SHP77 (cell line): ENCODE results near the gene FBXL16.
A peak's percentile ranks its signal among the peaks of the same experiment; 100 is the strongest.

Experiments used
- DNase-seq, 2 experiments: peaks; one replicate each; lab custom pipeline; 2025; lab: John Stamatoyannopoulos, UW

Gene FBXL16

DNA sequence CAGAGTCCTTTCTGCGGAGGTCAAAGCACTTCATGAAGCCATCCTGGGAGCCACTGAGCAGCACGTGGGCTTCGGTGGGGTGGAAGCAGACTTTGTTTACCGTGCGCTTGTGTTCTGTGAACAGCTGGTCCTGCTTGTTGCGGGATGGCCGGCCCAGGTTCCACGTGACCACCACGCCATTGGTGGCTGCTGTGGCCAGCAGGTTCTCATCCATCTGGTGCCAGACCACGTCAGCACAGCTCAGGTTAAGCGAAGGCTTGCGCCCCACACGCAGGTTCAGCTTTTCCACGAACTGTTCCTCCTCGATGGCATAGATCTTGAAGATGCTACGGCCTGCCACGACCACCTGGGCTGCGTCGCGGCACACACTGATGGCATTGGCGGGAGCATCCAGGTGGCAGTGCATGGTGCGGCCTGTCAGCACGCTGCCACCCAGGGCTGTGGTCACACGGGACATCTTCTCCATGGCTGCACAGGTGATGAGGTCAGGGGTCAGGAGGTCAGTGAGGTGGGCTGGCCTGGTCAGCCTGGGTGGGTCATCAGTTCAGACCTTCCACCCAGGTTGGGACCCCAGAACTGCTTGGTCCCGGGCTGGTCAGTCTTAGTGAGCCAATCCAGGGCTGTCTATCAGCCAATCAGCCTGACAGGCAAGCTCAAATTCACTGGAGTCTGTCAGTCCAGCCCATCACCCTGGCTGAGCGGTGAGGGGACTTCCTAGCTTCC lies 16.3 kb downstream of the FBXL16 start:
- DNase-seq, result no peak

DNA sequence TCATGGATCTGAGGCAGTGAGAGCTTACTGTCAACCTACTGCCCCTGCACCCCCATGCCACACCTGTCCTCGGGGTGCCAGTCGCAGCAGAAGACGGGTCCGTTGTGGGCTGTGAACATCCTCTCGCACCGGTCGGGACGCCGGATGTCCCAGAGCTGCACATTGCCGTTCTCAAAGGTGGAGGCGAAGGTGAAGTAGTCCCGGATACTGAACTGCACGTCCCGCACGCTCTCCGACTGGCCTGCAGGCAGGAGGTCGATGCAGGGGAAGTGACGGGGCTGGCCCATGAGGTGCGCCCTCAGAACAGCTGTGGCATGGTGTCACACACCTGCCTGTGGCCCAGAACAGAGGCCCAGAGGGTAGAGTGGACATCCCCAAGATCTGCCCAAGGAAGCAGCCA lies 18.1 kb downstream of the FBXL16 start:
- DNase-seq, result no peak

DNA sequence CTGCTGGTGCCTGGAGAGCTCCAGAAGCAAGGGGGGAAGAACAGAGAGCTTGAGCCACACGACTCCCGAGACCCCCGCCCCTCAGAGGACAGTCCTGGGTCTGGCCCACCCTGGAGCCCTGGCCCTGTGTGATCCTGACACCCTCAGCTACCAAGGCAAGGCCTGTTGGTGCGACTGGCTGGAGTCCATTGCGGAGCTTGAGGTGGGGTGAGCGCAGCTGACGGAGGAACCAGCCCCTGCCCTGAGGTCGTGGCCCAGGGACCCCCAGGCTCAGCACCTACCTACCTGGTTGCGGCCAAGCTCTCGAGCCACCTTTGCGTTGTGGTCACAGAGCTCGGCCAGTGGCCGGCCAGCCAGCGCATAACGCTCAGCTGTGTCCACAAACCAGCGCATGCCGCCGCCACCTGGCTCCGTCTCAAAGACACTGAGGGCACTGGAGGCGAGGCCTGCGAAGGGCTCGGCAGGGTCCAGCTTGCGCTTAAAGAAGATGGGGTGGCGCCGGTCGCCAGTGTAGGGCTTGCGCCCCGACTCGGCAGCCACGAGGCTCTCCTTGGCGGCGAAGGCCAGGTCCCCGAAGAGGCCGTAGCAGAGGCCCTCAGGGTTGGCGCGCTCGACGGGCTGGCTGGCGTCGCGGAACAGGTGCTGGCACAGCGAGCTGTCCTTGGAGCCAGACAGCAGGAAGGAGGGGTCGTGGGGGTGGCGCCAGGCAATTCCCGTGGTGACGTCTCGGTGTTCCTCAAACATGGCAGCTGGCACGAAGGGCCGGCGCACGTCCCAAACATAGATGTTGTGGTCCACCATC lies 18.9 kb downstream of the FBXL16 start:
- DNase-seq, result no peak

DNA sequence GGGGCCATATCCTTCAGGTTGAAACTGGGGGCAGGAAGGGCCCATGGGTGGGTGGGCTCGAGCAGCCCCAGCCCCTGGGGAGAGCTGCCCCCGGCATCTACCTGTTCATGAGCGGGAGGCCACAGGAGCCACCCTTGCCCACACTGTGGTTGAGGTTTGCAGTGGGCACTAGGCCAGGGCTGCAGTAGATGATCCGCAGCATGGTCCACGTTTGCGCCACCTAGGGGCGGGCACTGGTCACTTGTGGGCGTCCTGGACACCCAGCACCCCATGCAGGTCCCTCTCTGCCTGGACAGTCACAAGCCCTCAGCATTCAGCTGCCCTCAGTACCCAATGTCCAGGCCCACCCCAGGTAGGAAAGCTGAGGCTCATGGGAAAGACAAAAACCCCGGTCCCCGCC lies 19.6 kb downstream of the FBXL16 start:
- peak in 1 of 2 experiments; percentile 66 for DNase-seq

DNA sequence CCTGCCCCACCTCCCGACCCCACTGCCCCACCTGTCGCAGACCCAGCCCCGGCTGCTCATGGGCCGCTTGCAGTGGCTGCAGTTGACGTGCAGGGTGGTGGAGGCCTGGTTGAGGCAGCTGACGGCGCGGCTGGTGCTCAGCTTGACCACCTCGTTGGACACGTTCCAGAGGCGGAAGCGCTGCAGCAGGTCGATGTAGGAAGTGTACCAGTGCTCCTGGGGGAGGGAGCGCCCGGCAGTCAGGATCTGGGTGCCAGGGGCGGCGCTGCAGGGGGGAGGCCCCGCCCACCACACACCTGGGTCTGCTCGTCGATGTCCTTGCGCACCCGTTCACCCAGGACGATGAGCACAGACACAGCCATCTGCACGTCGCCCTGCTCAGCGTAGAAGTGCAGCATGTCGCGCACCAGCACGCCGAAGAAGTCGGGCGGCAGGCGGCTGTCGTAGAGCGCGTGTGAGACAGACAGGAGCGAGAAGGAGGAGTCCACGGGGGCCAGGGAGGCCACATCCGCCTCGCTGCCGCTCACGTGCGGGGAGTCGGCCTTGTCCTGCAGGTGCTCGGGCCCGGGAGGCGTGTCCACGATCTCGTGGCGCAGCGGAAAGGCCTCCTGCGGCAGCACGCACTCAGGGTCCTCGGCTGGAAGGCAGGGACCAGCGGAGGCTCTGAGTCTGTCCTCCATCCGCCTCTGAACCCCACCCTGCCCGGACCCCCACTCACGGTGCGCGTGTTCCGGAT lies 20.5 kb downstream of the FBXL16 start:
- DNase-seq, result peak; percentile 71 to 86

DNA sequence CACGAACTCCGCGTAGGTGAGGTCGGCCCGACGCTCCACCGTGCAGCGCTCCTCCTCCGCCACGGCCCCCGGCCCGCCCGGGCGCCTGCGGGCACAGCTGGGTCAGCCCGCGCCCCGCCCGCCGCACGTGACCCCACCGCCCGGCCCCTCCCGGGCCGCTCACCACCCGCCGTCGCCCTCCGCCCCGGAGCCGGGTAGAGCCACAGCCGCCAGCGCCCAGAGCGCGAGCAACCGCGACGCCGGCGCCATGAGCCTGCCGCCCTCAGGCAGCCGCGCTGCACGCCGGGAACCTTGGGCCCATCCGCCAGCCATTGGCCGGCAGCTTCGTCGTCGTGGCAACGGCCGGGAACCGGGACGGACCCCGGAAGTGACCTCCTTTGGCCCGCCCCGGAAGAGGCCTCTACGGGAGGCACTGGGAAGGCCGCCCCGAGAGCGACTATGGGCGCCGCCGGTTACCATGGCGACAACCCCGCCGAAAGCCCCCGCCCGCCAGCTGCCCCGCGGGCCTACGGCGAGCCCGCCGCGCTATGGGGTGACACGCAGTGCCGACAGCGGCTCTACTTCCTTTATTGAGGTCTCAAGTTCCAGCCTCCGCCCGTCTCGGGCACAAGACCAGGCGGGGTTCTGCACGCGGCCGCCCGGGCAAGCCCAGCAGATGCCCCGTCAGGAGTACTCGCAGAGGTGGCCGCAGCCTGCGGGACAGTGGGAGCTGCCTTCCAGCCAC lies 21.4 kb downstream of the FBXL16 start, which contains the start of gene JMJD8:
Gene JMJD8 (minus strand): TSS at position 264 of the 724 bp plus-strand sequence. CDS start 15 bp downstream, at position 249.
- DNase-seq, result peak; percentile 90 to 97

DNA sequence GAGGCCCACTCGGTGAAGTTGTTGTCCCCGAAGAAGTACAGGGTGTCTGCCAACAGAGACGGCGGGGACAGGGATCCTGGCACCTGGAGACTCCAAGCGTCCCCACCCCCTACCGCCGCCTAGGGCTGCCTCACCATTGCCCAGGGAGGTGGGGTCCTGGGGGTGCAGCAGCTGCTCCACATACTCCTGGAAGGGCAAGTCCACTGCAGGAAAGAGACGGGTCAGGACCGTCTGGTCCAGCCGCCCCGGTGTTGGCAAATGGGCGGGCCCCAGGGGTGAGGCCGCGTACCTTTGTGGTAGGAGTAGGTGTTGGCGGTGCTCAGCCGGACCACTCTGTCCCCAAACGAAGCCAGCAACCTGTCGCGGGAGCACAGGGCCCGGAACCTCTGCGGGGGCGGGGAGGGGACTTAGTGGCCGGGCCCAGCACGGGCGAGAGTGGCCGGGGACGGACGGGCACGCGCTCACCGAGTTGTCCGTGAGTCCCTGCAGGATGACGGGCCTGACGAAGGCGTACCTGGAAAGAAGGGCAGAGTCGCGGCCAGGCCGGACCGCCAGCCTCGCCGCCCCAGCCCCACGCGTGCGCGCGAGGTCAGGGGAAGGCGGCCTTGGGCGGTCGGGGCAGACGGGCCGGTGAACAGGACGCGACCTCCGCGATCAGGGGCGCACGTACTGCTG lies 22.1 kb downstream of the FBXL16 start:
- DNase-seq, result no peak

DNA sequence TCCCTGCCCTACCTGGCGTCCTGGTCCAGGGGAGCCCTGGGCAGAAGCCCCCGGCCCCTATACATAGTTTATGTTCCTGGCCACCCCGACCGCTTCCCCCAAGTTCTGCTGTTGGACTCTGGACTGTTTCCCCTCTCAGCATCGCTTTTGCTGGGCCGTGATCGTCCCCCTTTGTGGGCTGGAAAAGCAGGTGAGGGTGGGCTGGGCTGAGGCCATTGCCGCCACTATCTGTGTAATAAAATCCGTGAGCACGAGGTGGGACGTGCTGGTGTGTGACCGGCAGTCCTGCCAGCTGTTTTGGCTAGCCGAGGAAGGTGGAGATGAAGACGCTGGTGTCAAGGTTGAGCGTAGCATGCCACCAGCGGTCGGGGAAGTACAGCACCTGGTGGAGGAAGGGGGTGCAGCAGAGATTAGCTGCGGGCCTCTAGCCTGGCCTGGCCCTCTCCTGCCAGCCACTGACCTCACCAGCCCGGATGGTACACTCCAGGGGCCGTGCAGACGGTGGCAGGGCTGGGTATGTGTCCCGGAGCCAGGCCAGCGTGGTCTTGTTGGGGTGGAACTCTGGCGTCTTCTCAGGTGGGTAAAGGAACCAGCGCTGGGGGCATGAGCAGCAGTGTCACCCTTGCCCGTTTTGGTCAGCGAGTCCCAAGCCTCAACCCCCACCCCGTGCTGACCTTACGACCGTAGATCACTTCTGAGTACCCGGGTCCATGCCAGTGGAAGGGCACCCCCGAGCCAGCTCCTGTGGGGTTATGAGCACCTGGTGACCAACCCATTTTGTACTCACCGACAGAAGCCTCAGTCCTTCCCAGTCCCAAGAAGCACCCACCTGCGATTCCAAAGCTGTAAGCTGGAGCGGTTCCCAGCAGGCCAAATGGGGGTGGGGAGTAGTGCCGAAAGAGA lies 22.9 kb downstream of the FBXL16 start:
- DNase-seq, result no peak

DNA sequence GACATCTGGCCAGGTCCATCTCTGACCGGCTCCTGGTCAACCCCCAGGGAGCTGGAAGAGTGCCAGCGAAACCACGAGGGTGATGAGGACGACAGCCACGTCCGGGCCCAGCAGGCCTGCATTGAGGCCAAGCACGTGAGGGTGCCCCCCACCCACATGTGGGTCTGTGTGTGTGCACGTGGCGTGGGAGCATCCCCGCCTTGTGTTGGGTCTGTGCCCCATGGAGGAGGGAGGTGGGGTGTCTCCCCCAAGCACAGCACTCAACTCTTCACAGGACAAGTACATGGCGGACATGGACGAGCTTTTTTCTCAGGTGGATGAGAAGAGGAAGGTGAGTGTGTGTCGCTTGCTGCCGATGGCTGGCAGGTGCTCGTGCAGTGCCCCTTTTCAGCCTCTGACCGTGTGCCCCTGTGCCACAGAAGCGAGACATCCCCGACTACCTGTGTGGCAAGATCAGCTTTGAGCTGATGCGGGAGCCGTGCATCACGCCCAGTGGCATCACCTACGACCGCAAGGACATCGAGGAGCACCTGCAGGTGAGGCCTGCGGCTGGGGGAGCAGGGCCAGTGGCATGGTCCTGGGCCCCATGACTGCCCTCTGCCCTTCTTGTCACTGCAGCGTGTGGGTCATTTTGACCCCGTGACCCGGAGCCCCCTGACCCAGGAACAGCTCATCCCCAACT lies 23.7 kb downstream of the FBXL16 start:
- no peak for DNase-seq

DNA sequence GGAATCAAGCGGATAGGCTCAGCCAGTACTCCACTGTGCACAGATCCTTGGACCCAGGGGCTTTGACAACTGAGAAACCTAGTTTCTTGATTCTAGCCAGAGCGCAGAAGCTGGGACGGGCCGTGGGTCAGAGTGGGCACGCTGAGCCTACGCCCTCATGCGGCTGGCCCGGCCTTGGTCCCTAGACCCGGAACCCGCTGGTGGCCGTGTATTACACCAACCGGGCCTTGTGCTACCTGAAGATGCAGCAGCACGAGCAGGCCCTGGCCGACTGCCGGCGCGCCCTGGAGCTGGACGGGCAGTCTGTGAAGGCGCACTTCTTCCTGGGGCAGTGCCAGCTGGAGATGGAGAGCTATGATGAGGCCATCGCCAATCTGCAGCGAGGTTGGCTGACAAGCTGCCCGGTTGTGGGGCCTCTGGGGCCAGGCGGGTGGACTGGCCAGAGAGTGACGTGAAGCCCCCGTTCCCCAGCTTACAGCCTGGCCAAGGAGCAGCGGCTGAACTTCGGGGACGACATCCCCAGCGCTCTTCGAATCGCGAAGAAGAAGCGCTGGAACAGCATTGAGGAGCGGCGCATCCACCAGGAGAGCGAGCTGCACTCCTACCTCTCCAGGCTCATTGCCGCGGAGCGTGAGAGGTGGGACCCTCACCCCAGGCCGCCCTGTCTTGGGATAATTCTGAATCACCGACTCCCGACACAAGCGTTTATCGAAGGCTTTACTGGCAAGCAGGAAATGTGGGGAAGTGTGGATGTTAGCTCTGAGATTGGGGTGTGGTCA lies 24.4 kb downstream of the FBXL16 start:
- no peak for DNase-seq

DNA sequence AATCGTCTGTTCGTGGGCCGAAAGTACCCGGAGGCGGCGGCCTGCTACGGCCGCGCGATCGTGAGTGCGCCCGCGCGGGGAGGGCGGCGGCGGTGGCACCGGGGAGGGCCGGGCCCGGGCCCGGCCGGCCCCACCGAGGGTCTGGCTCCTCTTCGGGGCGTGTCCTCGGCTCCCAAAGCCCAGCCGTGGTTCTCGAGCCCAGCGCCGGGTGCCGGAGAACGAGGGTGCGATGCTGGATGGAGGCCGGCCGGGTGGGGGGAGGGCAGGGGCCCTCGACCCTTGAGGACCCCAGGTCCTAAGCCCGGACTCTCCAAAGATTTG lies 25.0 kb downstream of the FBXL16 start:
- DNase-seq, result no peak

DNA sequence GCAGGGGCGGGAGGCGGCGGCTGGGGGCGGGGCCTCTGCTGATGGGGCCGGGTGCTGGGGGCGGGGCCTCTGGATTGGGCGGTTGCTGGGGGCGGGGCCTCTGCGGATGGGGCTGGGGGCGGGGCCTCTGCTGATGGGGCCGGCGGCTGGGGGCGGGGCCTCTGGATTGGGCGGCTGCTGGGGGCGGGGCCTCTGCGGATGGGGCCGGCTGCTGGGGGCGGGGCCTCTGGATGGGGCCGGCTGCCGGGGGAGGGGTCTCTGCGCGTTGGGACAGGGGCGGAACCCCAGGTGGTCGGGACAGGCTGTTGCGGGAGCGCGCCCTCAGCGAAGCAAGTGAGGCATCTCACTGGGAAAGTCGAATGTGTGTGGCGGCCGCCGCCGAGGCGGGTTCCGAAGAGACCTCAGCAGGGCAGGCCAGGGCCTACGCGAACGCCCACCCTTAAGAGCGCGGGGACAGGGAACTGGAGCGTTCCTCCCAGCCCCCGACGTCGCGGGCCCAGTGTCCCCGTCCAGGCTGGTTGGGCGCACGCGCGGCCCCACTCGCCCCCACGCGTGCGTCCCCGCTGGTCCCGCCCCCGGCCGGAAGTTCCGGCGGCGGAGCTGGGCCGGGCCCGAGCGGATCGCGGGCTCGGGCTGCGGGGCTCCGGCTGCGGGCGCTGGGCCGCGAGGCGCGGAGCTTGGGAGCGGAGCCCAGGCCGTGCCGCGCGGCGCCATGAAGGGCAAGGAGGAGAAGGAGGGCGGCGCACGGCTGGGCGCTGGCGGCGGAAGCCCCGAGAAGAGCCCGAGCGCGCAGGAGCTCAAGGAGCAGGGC lies 25.6 kb downstream of the FBXL16 start, which contains the start of gene STUB1:
Gene STUB1 (plus strand): TSS at position 597 of the 811 bp plus-strand sequence. CDS start 116 bp downstream, at position 713.
- peak; percentile 71 to 88 for DNase-seq

DNA sequence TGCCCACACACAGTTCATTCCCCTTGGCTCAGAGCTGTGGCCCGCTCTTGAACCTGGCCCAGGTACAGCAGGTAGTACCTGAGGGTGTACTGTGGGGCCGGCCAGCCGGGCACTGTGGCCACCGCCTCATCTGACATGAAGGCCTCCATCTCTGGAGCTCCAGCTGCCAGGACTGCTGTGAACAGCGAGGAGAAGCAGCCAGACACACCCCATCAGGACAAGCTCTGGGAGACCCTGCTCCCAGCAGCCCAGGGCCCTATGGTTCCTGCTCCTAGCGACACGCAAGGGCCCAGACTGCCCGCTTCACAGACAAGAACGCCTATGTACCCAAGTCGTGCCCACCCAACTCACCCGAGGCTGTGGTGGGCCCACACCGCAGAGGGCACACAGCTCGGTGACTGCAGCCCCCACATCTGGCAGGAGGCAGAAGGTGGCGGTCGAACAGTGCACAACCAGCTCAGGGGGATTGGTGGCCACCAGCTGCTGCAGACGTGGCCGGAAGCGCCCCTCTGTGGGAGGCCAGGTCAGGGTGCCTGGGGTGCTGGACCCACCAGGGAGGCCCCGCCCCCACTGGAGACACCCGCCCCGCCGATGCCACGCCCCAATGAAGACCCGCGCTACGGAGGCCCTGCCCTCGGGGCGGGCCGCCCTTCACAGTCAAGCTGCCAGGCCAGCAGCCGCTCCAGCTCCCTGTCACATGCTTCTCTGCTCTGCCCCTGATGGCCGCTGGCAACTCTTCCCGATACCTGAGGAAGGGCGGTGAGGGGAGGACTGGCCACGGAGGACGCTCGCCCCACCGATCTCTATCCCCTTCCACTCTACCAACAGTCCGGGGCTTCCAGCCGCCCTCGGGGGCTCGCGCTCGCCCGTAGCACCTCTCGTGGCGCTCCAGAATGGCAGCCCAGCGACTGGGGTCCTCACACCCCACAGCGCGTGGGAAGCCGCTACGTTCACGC lies 26.5 kb downstream of the FBXL16 start:
- peak; percentile 54 to 72 for DNase-seq

DNA sequence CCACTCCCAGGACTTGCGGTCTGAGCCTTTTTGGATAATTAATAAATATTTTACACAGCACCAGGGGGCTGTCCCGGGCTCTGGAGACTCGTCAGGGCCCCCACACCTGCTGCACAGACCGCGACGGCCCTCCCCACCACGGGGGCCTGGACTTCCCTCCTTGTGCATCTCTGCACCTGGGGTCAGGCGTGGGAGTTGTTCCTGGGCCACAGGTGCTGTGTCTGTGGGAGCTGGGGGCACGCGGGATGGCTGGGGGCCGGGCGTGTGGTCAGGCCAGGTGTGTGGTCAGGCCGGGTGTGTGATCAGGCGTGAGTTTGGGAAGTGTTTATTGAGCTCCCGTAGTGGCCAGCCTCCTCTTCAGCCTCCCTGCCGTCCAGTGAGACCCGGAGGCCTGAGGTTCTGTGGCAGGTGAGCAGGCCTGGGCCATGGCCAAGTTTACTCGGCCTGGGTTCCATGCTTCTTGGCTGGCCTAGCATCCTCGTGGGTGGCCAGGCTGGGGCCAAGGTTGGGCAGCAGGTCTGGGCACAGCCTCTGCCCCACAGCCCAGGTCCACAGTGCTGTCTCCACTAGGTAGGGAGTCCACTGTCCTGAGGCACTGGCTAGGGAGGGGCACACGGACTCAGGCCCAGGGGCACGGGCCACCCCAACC lies 27.3 kb downstream of the FBXL16 start:
- no peak for DNase-seq

DNA sequence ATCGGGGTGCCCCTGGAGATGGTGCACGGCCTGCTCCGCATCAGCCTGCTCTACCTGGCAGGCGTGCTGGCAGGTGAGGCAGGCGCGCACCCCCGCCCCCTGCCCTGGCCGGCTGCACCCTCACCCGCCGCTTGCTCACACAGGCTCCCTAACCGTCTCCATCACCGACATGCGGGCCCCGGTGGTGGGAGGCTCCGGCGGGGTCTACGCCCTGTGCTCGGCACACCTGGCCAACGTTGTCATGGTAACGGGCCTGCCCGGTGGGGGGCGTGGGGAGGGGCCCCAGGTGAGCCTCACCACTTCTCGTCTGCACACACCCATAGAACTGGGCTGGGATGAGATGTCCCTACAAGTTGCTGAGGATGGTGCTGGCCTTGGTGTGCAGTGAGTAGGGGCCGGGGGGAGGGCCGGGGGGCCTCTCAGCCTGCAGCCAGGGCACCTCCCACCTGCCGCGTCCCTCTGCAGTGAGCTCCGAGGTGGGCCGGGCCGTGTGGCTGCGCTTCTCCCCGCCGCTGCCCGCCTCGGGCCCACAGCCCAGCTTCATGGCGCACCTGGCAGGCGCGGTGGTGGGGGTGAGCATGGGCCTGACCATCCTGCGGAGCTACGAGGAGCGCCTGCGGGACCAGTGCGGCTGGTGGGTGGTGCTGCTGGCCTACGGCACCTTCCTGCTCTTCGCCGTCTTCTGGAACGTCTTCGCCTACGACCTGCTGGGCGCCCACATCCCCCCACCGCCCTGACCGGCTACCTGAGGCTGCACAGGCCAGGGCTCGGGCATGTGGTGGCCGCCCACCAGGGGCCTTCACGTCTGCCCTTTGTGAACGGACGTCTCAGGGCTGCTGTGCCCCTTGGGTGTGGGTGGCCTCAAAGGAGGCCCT lies 28.0 kb downstream of the FBXL16 start:
- no peak for DNase-seq
